ENCODE measurements around the gene MAPT. TPM values are rescaled to one million over a fixed set of nuclear protein-coding genes. Genes with fewer than 3 reads are reported as not detected.

Gene MAPT
- total RNA-seq (2022; extraction: Qiagen RNA extraction) = 1.5 to 2.3 TPM (median 1.9 TPM) in 5 replicates

GRCh38 chr17:45894022-45894784 lies at the start of gene MAPT:
TSS of gene MAPT (plus strand) at chr17:45894554. CDS start at chr17:45962338, 67,784 bp downstream.

DNA sequence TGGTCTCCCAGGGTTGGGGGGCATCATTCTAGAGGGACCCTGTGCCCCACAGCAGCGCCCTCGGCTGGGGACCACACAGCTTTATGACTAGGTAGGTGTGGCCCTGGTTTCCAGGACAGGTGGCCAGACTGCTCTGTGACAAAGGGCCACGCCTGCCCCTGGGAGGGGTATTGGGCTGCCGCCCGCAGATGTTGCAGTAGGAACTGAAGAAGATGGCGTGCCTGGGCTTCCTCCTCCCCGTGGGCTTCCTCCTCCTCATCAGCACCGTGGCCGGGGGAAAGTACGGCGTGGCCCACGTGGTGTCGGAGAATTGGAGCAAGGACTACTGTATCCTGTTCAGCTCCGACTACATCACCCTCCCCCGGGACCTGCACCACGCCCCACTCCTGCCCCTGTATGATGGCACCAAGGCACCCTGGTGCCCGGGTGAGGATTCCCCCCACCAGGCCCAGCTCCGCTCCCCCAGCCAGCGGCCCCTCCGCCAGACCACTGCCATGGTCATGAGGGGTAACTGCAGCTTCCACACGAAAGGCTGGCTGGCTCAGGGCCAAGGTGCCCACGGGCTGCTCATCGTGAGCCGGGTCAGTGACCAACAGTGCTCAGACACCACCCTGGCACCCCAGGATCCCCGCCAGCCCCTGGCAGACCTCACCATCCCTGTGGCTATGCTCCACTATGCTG lies 49.5 kb upstream of the MAPT start, which contains the start of gene SPPL2C:
SPPL2C (plus strand) TSS at position 187 of the 681 bp plus-strand sequence; CDS start at position 213, 26 bp downstream.

DNA sequence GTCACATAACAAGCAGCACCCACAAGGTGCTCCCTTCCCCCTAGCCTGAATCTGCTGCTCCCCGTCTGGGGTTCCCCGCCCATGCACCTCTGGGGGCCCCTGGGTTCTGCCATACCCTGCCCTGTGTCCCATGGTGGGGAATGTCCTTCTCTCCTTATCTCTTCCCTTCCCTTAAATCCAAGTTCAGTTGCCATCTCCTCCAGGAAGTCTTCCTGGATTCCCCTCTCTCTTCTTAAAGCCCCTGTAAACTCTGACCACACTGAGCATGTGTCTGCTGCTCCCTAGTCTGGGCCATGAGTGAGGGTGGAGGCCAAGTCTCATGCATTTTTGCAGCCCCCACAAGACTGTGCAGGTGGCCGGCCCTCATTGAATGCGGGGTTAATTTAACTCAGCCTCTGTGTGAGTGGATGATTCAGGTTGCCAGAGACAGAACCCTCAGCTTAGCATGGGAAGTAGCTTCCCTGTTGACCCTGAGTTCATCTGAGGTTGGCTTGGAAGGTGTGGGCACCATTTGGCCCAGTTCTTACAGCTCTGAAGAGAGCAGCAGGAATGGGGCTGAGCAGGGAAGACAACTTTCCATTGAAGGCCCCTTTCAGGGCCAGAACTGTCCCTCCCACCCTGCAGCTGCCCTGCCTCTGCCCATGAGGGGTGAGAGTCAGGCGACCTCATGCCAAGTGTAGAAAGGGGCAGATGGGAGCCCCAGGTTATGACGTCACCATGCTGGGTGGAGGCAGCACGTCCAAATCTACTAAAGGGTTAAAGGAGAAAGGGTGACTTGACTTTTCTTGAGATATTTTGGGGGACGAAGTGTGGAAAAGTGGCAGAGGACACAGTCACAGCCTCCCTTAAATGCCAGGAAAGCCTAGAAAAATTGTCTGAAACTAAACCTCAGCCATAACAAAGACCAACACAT lies 104.9 kb downstream of the MAPT start, which contains the start of gene STH:
STH (plus strand) TSS at position 264 of the 913 bp plus-strand sequence; CDS start at position 294, 30 bp downstream.

Other genes starting within 250 kb of the MAPT start
- gene CRHR1, start 110.2 kb upstream of the MAPT start, total RNA-seq (2022; extraction: Qiagen RNA extraction) = 0.09 to 1.1 TPM (median 0.09 TPM) in 5 replicates
- not detected in 5 replicates for gene SPPL2C, start 49.7 kb upstream of the MAPT start, total RNA-seq (2022; extraction: Qiagen RNA extraction)
- gene STH, start 104.7 kb downstream of the MAPT start, total RNA-seq (2022; extraction: Qiagen RNA extraction) = not detected in 5 replicates